HEK293T (cell line): ENCODE data around the gene MACROD1.

ENCODE experiments used
- ELF4 ChIP-seq: fragments of 450-650 bp; IDR thresholded peaks from 2 replicates; pipeline ENCODE4 v1.6.1; 2017; ENCODE audit warnings: antibody characterized with exemption
- FOXK2 ChIP-seq: fragments of 450-650 bp; IDR thresholded peaks from 2 replicates; pipeline ENCODE4 v1.6.1; 2016; ENCODE audit warnings: mild to moderate bottlenecking
- FOXM1 ChIP-seq: fragments of 450-650 bp; IDR thresholded peaks from 2 replicates; pipeline ENCODE4 v1.6.1; 2017; ENCODE audit warnings: mild to moderate bottlenecking, borderline replicate concordance
- HDGF ChIP-seq: fragments of 450-650 bp; IDR thresholded peaks from 2 replicates; pipeline ENCODE4 v1.6.1; 2017; ENCODE audit warnings: antibody characterized with exemption, borderline replicate concordance
- PKNOX1 ChIP-seq: fragments of 450-650 bp; IDR thresholded peaks from 2 replicates; pipeline ENCODE4 v1.6.1; 2016
- SP1 ChIP-seq: fragments of 450-650 bp; IDR thresholded peaks from 2 replicates; pipeline ENCODE4 v1.6.1; 2017

- TF ChIP-seq FOXK2, result no peak
- no peak for TF ChIP-seq PKNOX1
- no peak for TF ChIP-seq SP1
- no peak for TF ChIP-seq ELF4
- TF ChIP-seq HDGF, result no peak
- no peak for TF ChIP-seq FOXM1
Observed at GRCh38 chr11:64126796-64127195, 39.1 kb downstream of the MACROD1 start.
